ENCODE measurements around the gene FBXW11.

The FBXW11 gene

DNA sequence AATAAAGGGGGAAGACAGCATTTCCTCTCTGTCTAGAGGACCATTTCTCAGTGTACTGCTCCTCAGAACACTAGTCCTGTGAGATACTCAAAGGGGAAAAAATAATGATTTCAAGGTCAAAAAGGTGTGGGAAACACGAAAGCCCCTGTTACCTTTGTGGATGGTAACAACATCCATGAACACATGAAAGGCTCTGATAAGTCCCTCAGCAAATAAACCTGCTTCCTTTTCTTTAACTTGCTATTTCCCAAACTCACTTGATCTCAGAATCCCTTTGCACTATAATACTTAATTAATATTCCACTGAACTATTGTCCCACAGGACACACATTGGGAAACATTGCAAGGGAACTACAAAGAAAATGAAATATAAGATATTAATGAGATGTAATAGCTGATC, 155.2 kb downstream of the FBXW11 start:
- no peak overlapping the region for H3K4me3 ChIP-seq (ENCODE audit: low read depth, low read length)
- DNase-seq (ENCODE audit: low read depth) = no peak

DNA sequence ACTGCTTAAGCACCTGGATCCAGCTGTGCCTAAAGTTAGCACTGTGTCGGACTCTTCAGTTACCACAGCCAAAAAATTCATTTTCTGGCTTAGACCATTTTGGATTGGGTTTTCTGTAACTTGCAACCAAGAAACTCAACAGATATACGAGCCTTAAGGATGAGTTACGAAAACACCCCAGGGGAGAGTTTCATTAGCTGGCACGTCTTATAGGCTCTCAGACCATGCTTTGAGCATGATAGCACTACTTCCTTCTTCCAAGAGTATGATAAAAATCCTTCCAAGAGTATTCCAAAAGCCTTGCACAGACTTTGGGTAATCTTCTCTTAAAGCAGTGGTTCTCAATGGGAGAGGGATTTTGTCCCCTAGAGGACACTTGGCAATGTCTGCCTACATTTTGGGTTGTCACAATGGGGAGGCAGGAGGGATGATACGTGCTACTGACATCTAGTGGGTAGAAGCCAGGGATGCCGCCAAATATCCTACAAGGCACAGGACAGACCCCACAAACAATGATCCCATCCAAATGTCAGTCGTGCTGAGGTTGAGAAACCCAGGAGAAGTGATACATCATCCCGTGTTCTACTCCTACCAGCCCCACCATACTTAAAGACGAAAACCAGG, 156.0 kb downstream of the FBXW11 start:
- DNase-seq (ENCODE audit: low read depth) = no peak
- no peak overlapping the region for H3K4me3 ChIP-seq (ENCODE audit: low read depth, low read length)

DNA sequence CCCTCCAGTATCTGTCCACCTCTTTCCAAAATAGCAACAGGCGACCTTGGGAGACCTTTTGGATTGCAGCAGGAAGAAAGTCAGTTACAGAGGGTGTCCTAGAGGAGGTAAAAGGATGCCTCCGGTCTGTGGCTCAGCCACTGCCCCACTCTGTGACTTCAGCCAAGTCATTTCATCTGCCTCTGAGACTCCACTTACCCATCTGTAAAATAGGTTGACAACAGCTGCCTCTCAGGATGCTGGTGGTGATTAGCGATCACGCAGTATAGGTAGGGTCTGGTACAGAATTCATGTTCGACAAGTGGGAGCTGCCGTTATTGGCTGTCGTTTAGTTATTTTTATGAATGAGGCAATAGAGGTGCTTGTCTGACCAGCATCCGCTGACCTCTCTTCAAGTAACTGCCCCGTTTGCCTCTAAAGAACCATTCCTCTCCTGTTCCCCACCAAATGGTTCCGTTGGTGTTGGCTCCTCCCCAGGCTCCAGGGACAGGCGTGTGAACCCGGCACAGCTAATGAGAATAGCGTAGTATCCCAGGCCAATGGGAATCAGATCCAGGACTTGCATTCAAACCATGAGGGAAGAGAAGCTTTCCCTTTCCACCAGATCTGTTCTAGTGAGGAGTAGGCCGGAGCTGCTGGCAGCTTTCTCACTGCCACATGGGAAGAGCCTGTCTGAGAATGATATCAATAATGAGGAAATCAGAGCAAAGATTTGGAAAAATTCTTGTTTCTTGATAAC, 156.7 kb downstream of the FBXW11 start:
- DNase-seq (ENCODE audit: low read depth) = no peak
- H3K4me3 ChIP-seq (ENCODE audit: low read depth, low read length) = no peak overlapping the region

DNA sequence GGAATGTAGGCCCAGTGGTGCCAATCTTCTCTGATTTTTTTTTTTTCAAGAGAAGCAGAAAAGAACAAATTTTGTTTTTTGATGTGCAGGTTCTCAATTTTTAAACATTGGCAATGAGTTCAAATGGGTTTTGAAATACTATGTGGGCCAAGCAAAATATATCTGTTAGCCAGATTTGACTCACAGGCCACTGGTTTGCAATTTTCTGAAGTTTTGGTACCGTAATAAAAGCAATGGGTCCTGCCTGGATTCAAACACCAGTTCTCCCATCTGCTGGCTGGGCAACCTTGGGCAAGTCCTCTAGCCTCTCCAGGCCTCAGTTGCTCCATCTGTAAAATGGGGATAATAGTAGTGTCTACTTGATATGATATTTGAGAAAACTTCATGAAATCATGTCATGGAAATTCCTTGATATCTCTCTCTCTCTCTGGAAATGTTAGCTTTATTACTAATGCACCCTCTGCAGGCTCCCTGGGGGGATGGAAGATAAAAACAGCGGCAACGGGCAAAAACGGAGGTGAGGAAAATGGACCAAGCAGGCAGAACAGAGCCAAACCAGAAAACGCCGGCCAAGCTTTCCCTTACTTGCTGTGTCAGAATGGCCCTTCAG, 157.4 kb downstream of the FBXW11 start:
- H3K4me3 ChIP-seq (ENCODE audit: low read depth, low read length) = no peak overlapping the region
- no peak for DNase-seq (ENCODE audit: low read depth)

GRCh38 chr5:171848486-171848885, 158.0 kb downstream of the FBXW11 start:
- DNase-seq (ENCODE audit: low read depth) = no peak
- no peak overlapping the region for H3K4me3 ChIP-seq (ENCODE audit: low read depth, low read length)

GRCh38 chr5:171848006-171848405, 158.4 kb downstream of the FBXW11 start:
- no peak for DNase-seq (ENCODE audit: low read depth)

GRCh38 chr5:171847026-171847425, 159.4 kb downstream of the FBXW11 start:
- H3K4me3 ChIP-seq (ENCODE audit: low read depth, low read length) = no peak overlapping the region
- DNase-seq (ENCODE audit: low read depth) = no peak

More at GRCh38 chr5:171848006-171848405, 158.4 kb downstream of the FBXW11 start:
- H3K4me3 ChIP-seq (ENCODE audit: low read depth, low read length) = no peak overlapping the region

- DNase-seq (ENCODE audit: low read depth) = no peak
- H3K4me3 ChIP-seq (ENCODE audit: low read depth, low read length) = no peak overlapping the region
Measured at GRCh38 chr5:171846323-171846722, 160.1 kb downstream of the FBXW11 start.

- DNase-seq (ENCODE audit: low read depth) = no peak
Measured at GRCh38 chr5:171845857-171846256, 160.6 kb downstream of the FBXW11 start.

GRCh38 chr5:171845040-171845630, 161.3 kb downstream of the FBXW11 start:
- H3K4me3 ChIP-seq (ENCODE audit: low read depth, low read length) = no peak overlapping the region
- DNase-seq (ENCODE audit: low read depth) = no peak

More at GRCh38 chr5:171845857-171846256, 160.6 kb downstream of the FBXW11 start:
- H3K4me3 ChIP-seq (ENCODE audit: low read depth, low read length) = no peak overlapping the region

DNA sequence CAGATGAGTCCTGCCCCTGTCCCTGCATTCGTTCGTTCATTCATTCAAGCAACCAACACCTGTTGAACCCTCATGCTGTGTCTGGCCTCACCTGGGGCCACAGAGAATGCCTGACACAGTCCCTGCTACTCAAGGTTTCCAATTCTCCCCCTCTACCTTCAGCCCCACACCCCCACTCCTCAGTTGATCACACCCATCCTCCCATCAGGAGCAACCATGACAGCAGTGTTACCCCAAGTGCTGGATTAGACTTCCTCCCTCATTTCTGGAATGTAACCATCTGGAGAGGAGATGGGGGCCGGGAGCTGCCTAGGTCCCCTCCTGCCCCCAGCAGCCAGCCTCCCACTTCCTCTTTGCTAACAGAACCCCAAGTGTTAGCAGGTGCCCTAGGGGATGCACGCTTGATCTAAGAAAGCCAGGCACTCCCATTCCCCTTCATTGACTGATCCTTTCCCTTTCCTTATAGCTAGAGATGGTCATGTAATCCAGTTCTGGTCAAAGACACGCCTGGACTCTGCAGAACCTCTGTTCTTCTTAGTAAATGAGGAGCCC, 163.6 kb downstream of the FBXW11 start:
- no peak for DNase-seq (ENCODE audit: low read depth)
- H3K4me3 ChIP-seq (ENCODE audit: low read depth, low read length) = no peak overlapping the region

- DNase-seq (ENCODE audit: low read depth) = no peak
- no peak overlapping the region for H3K4me3 ChIP-seq (ENCODE audit: low read depth, low read length)
Measured at GRCh38 chr5:171841984-171842776, 164.3 kb downstream of the FBXW11 start.

DNA sequence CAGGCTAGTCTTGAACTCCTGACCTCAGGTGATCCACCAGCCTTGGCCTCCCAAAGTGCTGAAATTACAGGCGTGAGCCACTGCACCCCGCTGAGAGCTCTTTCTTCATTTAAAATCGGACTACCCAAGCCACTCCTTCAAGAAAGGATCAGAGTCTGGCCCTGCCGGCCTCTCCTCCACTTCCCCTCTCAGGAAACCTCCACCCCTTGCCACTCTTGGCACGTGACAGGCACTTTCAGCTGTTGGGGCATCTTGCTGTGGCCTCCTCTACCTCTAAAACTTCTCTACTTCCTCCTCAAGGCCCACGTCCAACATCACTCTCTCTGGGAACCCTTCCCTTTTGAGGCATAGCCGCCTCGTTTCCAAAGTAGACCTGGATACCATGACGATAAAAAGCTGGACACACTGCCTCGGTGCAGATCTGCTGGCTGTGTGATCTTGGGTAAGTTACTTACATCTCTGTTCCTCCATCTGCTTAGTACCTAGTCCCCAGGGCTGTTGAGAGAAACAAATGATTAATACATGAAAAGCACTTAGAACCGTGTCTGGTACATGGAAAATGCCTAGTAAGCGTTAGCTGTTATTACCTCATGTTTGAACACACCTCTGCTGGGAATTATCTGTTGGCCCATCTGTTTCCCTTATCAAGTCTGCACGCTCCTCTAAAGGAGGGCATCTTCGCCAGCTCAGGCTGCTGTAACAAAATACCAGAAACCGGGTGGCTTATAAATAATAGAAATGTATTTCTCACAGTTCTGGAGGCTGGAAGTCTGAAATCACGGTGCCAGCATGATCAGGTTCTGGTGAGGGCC, 165.5 kb downstream of the FBXW11 start:
- DNase-seq (ENCODE audit: low read depth) = no peak
- H3K4me3 ChIP-seq (ENCODE audit: low read depth, low read length) = no peak overlapping the region

DNA sequence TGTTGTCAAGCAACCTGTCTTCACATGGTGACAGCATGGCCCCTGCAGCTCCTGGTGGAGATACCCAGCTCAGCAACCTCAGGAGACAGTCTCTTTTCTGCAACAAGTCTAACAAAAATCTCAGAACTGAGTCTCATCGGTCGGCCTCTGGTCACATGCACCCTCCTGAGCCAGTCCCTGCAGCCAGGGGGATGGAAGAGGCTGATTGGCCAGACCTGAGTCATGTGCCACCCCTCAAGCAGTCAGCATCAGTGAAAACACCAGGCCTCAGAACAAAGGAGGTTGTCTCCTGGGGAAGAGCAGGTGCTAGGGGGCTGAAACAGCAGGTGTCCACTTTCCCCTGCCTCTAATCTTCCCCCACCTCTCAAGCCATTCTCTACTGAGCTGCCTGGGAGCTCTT, 166.4 kb downstream of the FBXW11 start:
- DNase-seq (ENCODE audit: low read depth) = no peak
- H3K4me3 ChIP-seq (ENCODE audit: low read depth, low read length) = no peak overlapping the region

DNA sequence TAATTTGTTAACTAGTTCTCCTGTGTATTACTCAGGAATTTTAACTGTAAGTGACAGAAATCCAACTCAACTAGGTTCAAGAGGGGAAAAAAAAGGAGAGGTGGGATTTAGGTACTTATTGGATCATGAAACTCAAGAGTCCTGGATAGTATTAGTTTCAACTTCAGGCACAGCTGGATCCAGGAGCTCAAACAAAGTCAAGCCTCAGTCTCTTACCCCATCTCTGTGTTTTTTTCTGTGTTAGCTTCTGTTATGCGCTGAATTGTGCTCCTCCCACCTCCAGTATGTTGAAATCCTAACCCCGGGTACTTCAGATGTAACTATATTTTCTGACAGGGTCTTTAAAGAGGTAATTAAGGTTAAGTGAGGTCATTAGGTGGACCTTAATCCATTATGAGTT, 167.3 kb downstream of the FBXW11 start:
- H3K4me3 ChIP-seq (ENCODE audit: low read depth, low read length) = no peak overlapping the region
- DNase-seq (ENCODE audit: low read depth) = no peak

DNA sequence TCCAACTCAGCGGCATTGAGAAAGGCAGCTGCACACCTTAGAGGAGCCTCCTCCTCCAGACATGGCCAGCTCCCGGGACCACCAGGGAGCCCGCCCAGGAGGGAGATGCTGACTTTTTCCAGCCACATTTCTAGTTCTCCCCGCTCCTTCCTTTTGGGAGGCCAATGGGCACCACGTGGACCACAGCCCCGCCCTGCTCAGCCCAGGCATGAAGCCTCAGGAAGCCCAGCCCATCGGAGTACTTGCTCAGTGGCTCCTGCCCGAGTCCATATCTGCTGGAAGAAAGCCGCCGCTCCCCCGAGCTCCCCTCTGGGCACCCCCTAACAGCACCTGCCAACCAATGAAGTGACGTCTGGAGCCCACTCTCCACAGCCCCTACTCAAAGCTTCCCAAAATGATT, 168.4 kb downstream of the FBXW11 start:
- no peak overlapping the region for H3K4me3 ChIP-seq (ENCODE audit: low read depth, low read length)
- DNase-seq (ENCODE audit: low read depth) = no peak

DNA sequence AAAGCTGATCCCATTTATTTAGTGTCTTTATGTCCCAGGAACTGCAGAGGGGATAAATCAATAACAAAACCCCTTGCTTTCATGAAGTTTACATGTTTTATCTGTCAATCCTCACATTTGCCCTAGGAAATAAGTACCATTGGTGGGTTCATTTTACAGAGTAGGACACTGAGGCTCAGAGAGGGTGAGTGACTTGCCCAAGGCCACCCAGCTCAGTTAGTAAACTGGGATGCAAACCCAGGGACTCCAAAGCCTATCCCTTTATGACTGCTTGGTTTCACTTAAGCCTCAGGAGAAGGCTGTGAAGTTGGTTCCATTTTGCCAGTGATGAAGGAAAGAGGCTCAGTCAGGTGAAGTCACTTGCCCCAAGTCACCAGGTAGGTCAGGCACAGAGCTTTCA, 168.9 kb downstream of the FBXW11 start:
- H3K4me3 ChIP-seq (ENCODE audit: low read depth, low read length) = no peak overlapping the region
- DNase-seq (ENCODE audit: low read depth) = no peak

DNA sequence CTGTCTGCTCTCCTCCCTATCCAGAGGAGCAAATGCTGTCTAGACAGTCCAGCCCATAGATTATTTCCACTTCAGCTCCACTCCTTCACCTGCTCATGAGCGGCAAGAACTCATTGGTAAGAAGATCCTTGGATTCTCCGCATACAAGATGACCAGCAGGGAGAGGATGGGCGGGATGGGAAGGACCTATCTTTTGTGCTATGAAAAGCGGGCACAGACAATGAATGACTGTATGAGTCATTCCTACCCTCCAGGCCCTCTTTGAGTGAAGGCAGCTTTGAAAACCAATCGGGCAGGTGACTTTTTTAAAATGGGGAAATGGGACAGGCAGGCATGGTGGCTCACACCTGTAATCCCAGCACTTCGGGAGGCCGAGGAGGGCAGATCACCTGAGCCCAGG, 171.4 kb downstream of the FBXW11 start:
- DNase-seq (ENCODE audit: low read depth) = no peak
- H3K4me3 ChIP-seq (ENCODE audit: low read depth, low read length) = no peak overlapping the region

DNA sequence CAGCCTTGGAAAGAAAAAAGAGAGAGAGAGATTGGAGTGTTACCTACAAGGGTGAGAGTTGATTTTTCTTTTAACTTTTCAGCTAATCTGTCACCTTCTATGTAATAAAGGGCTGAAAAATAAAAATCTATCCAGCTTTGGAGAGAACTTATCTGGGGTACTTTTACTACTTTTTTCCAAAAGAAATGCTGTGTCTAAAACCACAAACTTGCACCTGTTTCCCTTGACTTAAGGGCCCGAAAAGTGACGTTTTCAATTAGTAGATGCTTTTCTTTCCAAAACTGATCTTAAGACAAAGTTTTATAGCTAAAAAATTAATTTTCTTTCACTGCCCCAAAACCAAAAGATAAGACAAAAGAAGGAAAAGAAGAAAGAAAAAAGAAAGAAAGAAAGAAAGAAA, 172.0 kb downstream of the FBXW11 start:
- H3K4me3 ChIP-seq (ENCODE audit: low read depth, low read length) = no peak overlapping the region
- DNase-seq (ENCODE audit: low read depth) = no peak
